Thoracic aorta (tissue), 2 donors: ENCODE data around the gene ITGA3. TPM values are rescaled to one million over a fixed set of nuclear protein-coding genes. Genes with fewer than 3 reads are reported as not detected.

Experiments used
- ATAC-seq: fragments of 150-250 bp; one replicate; pipeline ENCODE4 v1.8.0; 2017; ENCODE audit warnings: low read depth; ENCODE audit not compliant: insufficient number of reproducible peaks, low FRiP score
- DNase-seq: peaks from one replicate; pipeline ENCODE4 v3.0.0-alpha.2; 2020; ENCODE audit warnings: low spot score
- H3K27ac ChIP-seq, 2 donors: fragments of 200-600 bp; sonication (generic); 1 replicate in 1 of 2; 2 replicates in 1 of 2; pipeline ENCODE4 v1.5.1; 2016; ENCODE audit warnings: mild to moderate bottlenecking in 2 of 2, moderate library complexity in 2 of 2
- H3K27me3 ChIP-seq: fragments of 200-600 bp; sonication (generic); replicated peaks from 2 replicates; pipeline ENCODE4 v1.6.0; 2016; ENCODE audit warnings: mild to moderate bottlenecking; ENCODE audit not compliant: insufficient read depth
- H3K36me3 ChIP-seq: fragments of 200-600 bp; sonication (generic); one replicate; pipeline ENCODE4 v1.5.1; 2016
- H3K4me1 ChIP-seq, 2 donors: fragments of 200-600 bp; sonication (generic); 1 replicate in 1 of 2; 2 replicates in 1 of 2; pipeline versions ENCODE4 v1.5.1 to v1.6.0; 2016; ENCODE audit warnings: low read depth in 2 of 2, mild to moderate bottlenecking in 1 of 2; ENCODE audit not compliant: control insufficient read depth in 1 of 2
- H3K4me3 ChIP-seq: fragments of 200-600 bp; sonication (generic); 2 replicates; pipeline ENCODE4 v1.5.1; 2016; ENCODE audit warnings: mild to moderate bottlenecking
- H3K9me3 ChIP-seq: fragments of 200-600 bp; sonication (generic); 2 replicates; pipeline ENCODE4 v1.5.1; 2016
- total RNA-seq, 2 donors: library from RNA; depleted of rRNA; stranded (reverse); fragments of >200 nt; gene quantifications; one replicate each; pipeline versions ENCODE4 v1.1.0 to v1.2.3, GENCODE V29; 2016
- TF ChIP-seq, protein P1 (sequence below): fragments of 200-600 bp; sonication (generic); IDR thresholded peaks from one replicate; pipeline ENCODE4 v1.5.1; 2019; ENCODE audit warnings: antibody characterized with exemption

The ITGA3 gene
- total RNA-seq, 2 donors from 2014 or later = 197 to 260 TPM

DNA sequence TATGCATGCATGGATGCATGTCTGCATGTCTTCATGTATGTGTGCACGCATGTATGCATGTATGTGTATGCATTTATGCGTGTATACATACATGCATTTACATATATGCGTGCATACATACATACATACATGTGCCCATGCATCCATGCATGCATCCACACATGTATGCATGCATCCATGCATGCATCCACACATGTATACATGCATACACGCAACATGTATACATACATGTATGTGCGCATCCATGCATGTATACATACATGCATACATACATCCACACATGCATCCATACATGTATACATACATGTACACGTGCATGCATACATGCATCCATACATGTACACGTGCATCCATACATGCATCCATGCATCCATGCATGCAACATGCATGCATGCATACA, 31.1 kb upstream of the ITGA3 start:
- H3K36me3 ChIP-seq = no peaks in the 10 kb centered on the region
- no peak overlapping the region for H3K27ac ChIP-seq
- ATAC-seq = no peak
- H3K9me3 ChIP-seq = no peaks in the 10 kb centered on the region
- DNase-seq = no peak
- TF ChIP-seq, protein P1, sequence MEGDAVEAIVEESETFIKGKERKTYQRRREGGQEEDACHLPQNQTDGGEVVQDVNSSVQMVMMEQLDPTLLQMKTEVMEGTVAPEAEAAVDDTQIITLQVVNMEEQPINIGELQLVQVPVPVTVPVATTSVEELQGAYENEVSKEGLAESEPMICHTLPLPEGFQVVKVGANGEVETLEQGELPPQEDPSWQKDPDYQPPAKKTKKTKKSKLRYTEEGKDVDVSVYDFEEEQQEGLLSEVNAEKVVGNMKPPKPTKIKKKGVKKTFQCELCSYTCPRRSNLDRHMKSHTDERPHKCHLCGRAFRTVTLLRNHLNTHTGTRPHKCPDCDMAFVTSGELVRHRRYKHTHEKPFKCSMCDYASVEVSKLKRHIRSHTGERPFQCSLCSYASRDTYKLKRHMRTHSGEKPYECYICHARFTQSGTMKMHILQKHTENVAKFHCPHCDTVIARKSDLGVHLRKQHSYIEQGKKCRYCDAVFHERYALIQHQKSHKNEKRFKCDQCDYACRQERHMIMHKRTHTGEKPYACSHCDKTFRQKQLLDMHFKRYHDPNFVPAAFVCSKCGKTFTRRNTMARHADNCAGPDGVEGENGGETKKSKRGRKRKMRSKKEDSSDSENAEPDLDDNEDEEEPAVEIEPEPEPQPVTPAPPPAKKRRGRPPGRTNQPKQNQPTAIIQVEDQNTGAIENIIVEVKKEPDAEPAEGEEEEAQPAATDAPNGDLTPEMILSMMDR = no peak
- H3K27me3 ChIP-seq = no peaks in the 10 kb centered on the region
- no peak overlapping the region for H3K4me3 ChIP-seq
- peaks cover 14 to 17% of the 10 kb centered on the region in 2 donors for H3K4me1 ChIP-seq

DNA sequence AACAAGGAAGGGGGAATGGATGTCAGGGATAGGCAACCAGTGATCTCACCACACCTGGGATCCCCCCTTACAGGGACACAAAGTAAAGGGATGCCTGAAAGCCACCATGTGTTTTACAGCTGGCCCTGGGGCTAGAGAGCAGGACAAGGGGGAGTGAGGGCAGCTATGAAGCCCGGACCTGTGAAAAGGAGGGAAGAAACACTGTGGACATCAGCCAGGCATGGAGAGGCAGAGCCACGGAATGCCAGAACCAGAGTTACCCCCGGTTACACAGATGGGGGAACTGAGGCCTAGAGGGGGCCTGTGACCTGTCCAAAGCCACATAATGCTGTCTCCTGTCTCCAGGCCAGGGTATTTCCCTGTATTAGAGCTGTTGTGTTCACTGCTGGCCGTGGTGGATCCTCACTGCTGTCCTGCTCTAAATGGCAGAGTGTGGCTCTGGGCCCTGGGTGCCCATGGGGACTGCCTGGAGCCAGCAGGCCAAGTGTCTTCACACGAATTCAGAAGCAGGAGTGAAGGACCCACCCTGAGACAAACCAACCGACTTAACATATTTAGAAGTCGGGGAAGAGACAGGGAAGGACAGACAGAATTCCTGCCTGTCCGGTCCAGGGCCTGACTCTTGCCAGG, 29.7 kb upstream of the ITGA3 start:
- no peak overlapping the region for H3K27ac ChIP-seq
- peaks cover 14 to 17% of the 10 kb centered on the region in 2 donors for H3K4me1 ChIP-seq
- TF ChIP-seq, protein P1 = no peak
- no peaks in the 10 kb centered on the region for H3K9me3 ChIP-seq
- H3K4me3 ChIP-seq = no peak overlapping the region
- no peaks in the 10 kb centered on the region for H3K36me3 ChIP-seq
- ATAC-seq = no peak
- H3K27me3 ChIP-seq = no peaks in the 10 kb centered on the region
- no peak for DNase-seq

DNA sequence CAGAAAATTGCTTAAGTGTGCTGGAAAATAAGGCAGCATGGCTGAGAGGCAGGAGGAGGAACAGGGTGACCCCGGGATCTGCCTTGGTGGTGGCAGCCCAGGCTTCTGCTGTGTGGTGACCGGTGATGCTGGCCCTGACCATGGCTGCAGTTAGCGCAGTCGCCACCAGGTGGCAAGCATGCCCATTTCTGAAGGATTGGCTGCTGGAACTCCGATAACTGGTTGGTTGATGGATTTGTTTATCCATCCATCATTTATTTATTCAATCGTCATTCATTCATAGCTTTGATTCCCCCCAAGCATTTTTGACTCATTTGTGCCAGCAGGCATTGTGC, 29.1 kb upstream of the ITGA3 start:
- ATAC-seq = no peak
- TF ChIP-seq, protein P1 = peak; percentile 94
- Histone ChIP-seq H3K4me1 (peaks cover 14 to 17% of the 10 kb centered on the region in 2 donors), H3K4me3 (peak overlapping the region; percentile 68), H3K36me3 (no peaks in the 10 kb centered on the region), H3K27ac (peak overlapping the region; percentile 68), H3K9me3 (no peaks in the 10 kb centered on the region), H3K27me3 (no peaks in the 10 kb centered on the region)
- DNase-seq = no peak

DNA sequence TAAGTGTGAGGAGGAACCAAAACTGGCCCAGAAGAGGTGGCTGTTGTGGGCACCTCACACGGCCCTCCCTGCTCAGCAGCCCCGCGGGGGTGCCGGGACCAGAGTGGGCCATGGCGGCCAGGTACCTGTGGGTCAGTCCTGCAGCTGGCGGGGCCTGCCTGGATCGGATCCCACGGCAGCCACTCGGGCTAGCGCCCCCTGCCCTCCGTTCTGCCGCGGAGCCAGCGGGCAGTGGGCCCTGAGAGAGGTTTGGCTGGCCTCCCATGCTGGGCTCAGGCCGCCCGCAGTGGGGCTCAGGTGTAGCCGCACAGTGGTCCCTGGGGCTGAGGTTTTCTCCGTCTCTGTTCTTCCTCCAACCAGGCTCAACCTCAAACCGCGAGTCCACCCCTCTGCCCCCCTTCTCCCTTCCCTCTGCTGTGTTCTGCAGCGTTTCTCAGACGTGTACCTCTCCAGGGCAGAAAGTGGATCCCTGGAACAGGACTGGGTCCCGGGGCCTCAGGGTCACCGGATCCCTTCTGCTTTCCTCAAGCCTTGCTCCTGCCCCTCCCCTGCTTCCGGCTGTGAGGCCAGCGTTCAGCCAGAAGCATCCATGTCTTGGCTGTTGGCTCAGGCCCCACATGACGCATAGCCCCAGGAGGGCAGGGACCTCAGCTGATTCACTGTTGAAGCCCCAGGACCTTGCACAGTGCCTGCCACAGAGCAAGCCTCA, 28.6 kb upstream of the ITGA3 start:
- peak; percentile 63 for ATAC-seq
- Histone ChIP-seq H3K4me1 (peaks cover 14 to 17% of the 10 kb centered on the region in 2 donors), H3K27ac (peak overlapping the region; percentile 68), H3K27me3 (no peaks in the 10 kb centered on the region), H3K36me3 (no peaks in the 10 kb centered on the region), H3K4me3 (peak overlapping the region; percentile 68), H3K9me3 (no peaks in the 10 kb centered on the region)
- TF ChIP-seq, protein P1 = peak; percentile 29
- DNase-seq = peak; percentile 74

DNA sequence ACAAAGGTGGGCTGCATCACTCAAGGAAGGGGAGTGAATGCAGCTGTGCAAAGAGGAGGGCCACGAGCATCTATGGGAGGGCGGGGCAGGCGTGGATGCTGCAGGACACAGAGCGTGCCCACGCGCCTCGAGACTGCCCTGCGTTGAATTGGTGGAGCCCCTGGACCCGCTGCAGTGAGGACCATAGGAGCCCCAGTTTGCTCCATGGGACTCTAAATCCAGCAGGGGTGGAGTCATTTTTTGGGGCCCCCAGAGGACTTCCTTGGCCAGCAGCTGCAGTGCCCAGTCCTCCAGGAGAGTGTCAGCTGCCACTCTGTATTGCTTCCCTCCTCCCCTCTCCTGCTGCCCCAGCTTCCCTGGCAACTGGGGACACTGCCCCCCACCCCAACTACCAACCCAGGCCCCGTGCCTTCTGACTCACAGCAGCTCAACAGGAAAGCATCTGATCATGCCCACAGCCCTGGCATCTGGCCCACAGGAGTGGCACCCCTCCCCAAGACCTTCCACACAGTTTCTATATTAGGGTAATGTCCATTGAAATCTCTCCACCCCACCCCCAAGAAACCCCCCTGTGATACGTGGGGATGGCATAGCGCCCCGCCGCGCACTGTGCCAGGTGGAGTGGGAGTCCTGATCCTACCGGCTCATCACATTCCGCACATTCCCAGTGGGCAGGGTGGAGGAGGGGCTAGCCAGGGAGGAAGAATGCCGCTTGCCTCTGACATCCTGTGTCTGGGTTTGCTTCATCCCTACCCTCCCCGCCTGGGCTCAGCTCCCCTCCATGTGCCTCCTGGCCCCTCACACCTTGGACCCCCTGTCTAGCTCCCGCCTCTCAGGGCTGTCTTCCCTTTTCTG, 27.8 kb upstream of the ITGA3 start:
- peak overlapping the region; percentile 68 for H3K4me3 ChIP-seq
- no peaks in the 10 kb centered on the region for H3K27me3 ChIP-seq
- ATAC-seq (no peak), DNase-seq (no peak)
- TF ChIP-seq, protein P1 = no peak
- no peaks in the 10 kb centered on the region for H3K9me3 ChIP-seq
- H3K36me3 ChIP-seq = no peaks in the 10 kb centered on the region
- peak overlapping the region; percentile 68 for H3K27ac ChIP-seq
- H3K4me1 ChIP-seq = peaks cover 18 to 25% of the 10 kb centered on the region in 2 donors
